Endothelial cell of umbilical vein (primary cell): ENCODE data around the gene RASL10A. TPM values are rescaled to one million over a fixed set of nuclear protein-coding genes. Genes with fewer than 3 reads are reported as not detected.

Source experiments
- BruUV-seq: library from RNA; stranded (reverse); fragments of 400-500 nt; replicated peaks from 2 replicates; lab custom pipeline; 2021; lab: Mats Ljungman, UMichigan
- CTCF ChIA-PET: fragments of 300-600, 350-600 bp; sonication (Branson Sonifier 250); formaldehyde crosslinking; loops from one replicate; lab custom pipeline; 2021; ENCODE audit warnings: antibody characterized with exemption, inconsistent platforms; lab: Charles Lee
- POLR2A ChIA-PET: fragments of 300-600, 350-600 bp; sonication (Branson Sonifier 250); formaldehyde crosslinking; loops from one replicate; lab custom pipeline; 2021; ENCODE audit warnings: antibody characterized with exemption, inconsistent platforms; lab: Charles Lee
- DNase-seq: peaks from one replicate; pipeline ENCODE4 v3.0.0-alpha.2; 2011; ENCODE audit warnings: low read depth, low spot score
- FAIRE-seq: peaks from 2 replicates; lab custom pipeline; 2011; peaks lifted over from hg19 to GRCh38; lab: Jason Lieb, UNC
- H2AFZ ChIP-seq: 2 replicates; pipeline ENCODE4 v1.6.0; 2012; ENCODE audit warnings: low read depth, low read length, control low read depth, inconsistent platforms
- H3K27ac ChIP-seq: 2 replicates; pipeline ENCODE4 v1.5.1; 2011; ENCODE audit warnings: low read depth, mild to moderate bottlenecking, control low read depth, low read length, moderate library complexity; ENCODE audit not compliant: insufficient read depth
- H3K27me3 ChIP-seq, 2 experiments: 2 replicates each; pipeline versions ENCODE4 v1.6.0 to v1.6.1; 2011; ENCODE audit warnings: low read length in 2 of 2, mixed read lengths in 1 of 2; ENCODE audit not compliant: control insufficient read depth in 2 of 2, insufficient read depth in 2 of 2
- H3K36me3 ChIP-seq, 2 experiments: 2 replicates in 1 of 2; 3 replicates in 1 of 2; pipeline ENCODE4 v1.5.1; 2011; ENCODE audit warnings: low read length in 2 of 2, mild to moderate bottlenecking in 1 of 2, moderate library complexity in 1 of 2; ENCODE audit not compliant: control insufficient read depth in 2 of 2, insufficient read depth in 2 of 2; ENCODE audit errors: extremely low read depth in 1 of 2
- H3K4me1 ChIP-seq: 3 replicates; pipeline ENCODE4 v1.5.1; 2011; ENCODE audit warnings: mild to moderate bottlenecking, low read length; ENCODE audit not compliant: control insufficient read depth, insufficient read depth; ENCODE audit errors: extremely low read depth
- H3K4me2 ChIP-seq: 2 replicates; pipeline ENCODE4 v1.6.1; 2011; ENCODE audit warnings: low read length, control low read depth, mixed read lengths; ENCODE audit not compliant: insufficient read depth
- H3K4me3 ChIP-seq, 3 experiments: fragments of 200-600 bp in 1 of 3; sonication (generic), shearing (Covaris generic) in 1 of 3; replicated peaks in 1 of 3; 2 replicates each; pipeline ENCODE4 v1.5.1; 2011 to 2016; ENCODE audit warnings: control low read depth in 3 of 3, low read length in 3 of 3, mild to moderate bottlenecking in 2 of 3, inconsistent platforms in 1 of 3, low read depth in 1 of 3, moderate library complexity in 1 of 3; ENCODE audit not compliant: insufficient read depth in 1 of 3
- H3K79me2 ChIP-seq: 2 replicates; pipeline ENCODE4 v1.6.0; 2012; ENCODE audit warnings: low read length, inconsistent platforms; ENCODE audit not compliant: control insufficient read depth, insufficient read depth
- H3K9ac ChIP-seq: replicated peaks from 2 replicates; pipeline ENCODE3; 2011; ENCODE audit warnings: low read length, control low read depth; ENCODE audit not compliant: insufficient read depth; ENCODE audit errors: extremely low read depth
- H3K9me1 ChIP-seq: replicated peaks from 3 replicates; pipeline ENCODE4 v1.6.0; 2011; ENCODE audit warnings: mild to moderate bottlenecking, low read length; ENCODE audit not compliant: control insufficient read depth, insufficient read depth; ENCODE audit errors: extremely low read depth
- H3K9me3 ChIP-seq: replicated peaks from 2 replicates; pipeline ENCODE4 v1.5.1; 2012; ENCODE audit warnings: low read length, inconsistent platforms; ENCODE audit not compliant: control insufficient read depth, insufficient read depth
- H4K20me1 ChIP-seq: replicated peaks from 2 replicates; pipeline ENCODE3; 2011; ENCODE audit warnings: mild to moderate bottlenecking, low read length; ENCODE audit not compliant: control insufficient read depth, insufficient read depth; ENCODE audit errors: extremely low read depth
- EZH2 ChIP-seq: IDR thresholded peaks from 2 replicates; pipeline ENCODE4 v1.6.1; 2012; ENCODE audit warnings: borderline replicate concordance, low read depth, mild to moderate bottlenecking, moderate library complexity, low read length, inconsistent platforms; ENCODE audit not compliant: severe bottlenecking
- FOS ChIP-seq: IDR thresholded peaks from 2 replicates; pipeline ENCODE4 v1.6.1; 2011; ENCODE audit warnings: mild to moderate bottlenecking, low read length, moderate library complexity, borderline replicate concordance; ENCODE audit not compliant: insufficient read depth
- GATA2 ChIP-seq: IDR thresholded peaks from 2 replicates; pipeline ENCODE4 v1.7.0; 2011; ENCODE audit warnings: low read depth, mild to moderate bottlenecking, moderate library complexity, mixed read lengths, low read length; ENCODE audit not compliant: insufficient read length, insufficient read depth
- JUN ChIP-seq: IDR thresholded peaks from 2 replicates; pipeline ENCODE4 v1.6.1; 2011; ENCODE audit warnings: borderline replicate concordance, low read depth; ENCODE audit not compliant: insufficient read length, insufficient read depth
- MYC ChIP-seq: IDR thresholded peaks from one replicate; pipeline ENCODE4 v1.6.1; 2011; ENCODE audit warnings: mild to moderate bottlenecking, low read depth, low read length
- POLR2A ChIP-seq: IDR thresholded peaks from 2 replicates; pipeline ENCODE4 v1.6.1; 2012; ENCODE audit warnings: low read depth, mild to moderate bottlenecking, control low read depth, low read length
- POLR2AphosphoS5 ChIP-seq: IDR thresholded peaks from 2 replicates; pipeline ENCODE4 v1.6.1; 2012; ENCODE audit warnings: low read depth, mild to moderate bottlenecking, control low read depth, low read length, moderate library complexity; ENCODE audit not compliant: insufficient read depth
- dilution Hi-C: fragments of 300-500 bp; cut with MboI; formaldehyde crosslinking; loops from one replicate; pipeline ENCODE4 v1.15.0; 2019; ENCODE audit warnings: low sequenced_read_pairs; ENCODE audit not compliant: extremely low pct_ligation_motif_present
- intact Hi-C: fragments of 100-400 bp; cut with micrococcal nuclease; formaldehyde crosslinking; loops from one replicate; pipeline ENCODE4 v1.10.0; 2022
- polyA plus RNA-seq, 4 experiments: library from polyadenylated mRNA; depleted of rRNA in 3 of 4; stranded (reverse) in 3 of 4; unstranded in 1 of 4; fragments of >200 nt; gene quantifications; 2 replicates each; pipeline versions ENCODE4 v1.2.1 to v1.2.3, GENCODE V29; 2011 to 2012; ENCODE audit warnings: missing spikeins in 1 of 4
- total RNA-seq: library from RNA; stranded (reverse); gene quantifications from 2 replicates; pipeline ENCODE4 v1.2.3, GENCODE V29; 2021
- TF ChIP-seq, protein P1 (sequence below): IDR thresholded peaks from 2 replicates; pipeline ENCODE4 v1.6.1; 2011; ENCODE audit not compliant: insufficient read depth, insufficient read length
- TF ChIP-seq, protein P2 (sequence below), 2 donors: IDR thresholded peaks; 1 replicate in 1 of 2; 2 replicates in 1 of 2; pipeline ENCODE4 v1.5.1; 2011; ENCODE audit warnings: low read length in 2 of 2, mild to moderate bottlenecking in 2 of 2, moderate library complexity in 2 of 2, control low read depth in 1 of 2, inconsistent platforms in 1 of 2, low read depth in 1 of 2; ENCODE audit not compliant: insufficient read depth in 1 of 2; ENCODE audit errors: extremely low read depth in 1 of 2

Gene RASL10A
- total and polyA plus RNA-seq, 2 donors (not counting 3 experiments of a cell fraction or from before 2014, with no cell fraction given), result 1.1 to 1.9 TPM

DNA sequence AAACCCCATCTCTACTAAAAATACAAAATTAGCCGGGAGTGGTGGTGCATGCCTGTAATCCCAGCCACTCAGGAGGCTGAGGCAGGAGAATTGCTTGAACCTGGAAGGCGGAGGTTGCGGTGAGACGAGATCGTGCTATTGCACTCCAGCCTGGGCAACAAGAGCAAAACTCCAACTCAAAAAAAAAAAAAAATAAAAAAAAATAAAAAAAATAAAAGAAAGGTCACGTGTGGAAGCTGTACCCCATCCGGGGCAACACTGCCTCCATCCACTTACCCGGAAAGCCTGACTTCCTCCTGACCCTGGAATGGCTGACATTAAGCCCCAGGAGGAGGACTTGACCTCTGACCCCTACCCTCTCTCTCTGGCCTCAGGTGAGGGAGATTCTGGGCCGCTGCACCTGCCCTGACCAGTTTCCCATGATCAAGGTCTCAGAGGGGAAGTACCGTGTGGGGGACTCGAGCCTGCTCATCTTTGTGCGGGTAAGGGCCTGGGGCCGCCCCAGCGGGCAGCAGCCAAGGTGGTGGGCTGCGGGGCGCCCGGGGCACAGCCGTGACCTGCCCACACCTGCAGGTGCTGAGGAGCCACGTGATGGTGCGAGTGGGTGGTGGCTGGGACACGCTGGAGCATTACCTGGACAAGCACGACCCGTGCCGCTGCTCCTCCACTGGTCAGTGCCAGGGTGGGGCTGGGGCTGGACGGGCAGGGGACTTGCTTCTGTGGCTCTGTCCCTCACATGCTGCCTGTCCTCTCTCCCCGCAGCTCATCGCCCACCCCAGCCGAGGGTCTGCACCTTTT is 5.2 kb downstream of the RASL10A start:
- DNase-seq (no peak), FAIRE-seq (no peak)
- dilution Hi-C loops, result no loop called here
- peaks cover 0 to 4% of the 10 kb centered on the region in 2 experiments for H3K36me3 ChIP-seq
- H4K20me1 ChIP-seq, result no peaks in the 10 kb centered on the region
- H3K4me2 ChIP-seq, result no peak overlapping the region
- no peak overlapping the region for H2AFZ ChIP-seq
- peaks cover 16 to 20% of the 10 kb centered on the region in 2 experiments for H3K27me3 ChIP-seq
- H3K9ac ChIP-seq, result peak overlapping the region; percentile 36
- TF ChIP-seq, protein P1, sequence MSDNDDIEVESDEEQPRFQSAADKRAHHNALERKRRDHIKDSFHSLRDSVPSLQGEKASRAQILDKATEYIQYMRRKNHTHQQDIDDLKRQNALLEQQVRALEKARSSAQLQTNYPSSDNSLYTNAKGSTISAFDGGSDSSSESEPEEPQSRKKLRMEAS, result no peak
- no peak for TF ChIP-seq MYC
- no peak for TF ChIP-seq JUN
- TF ChIP-seq POLR2A, result no peak
- no peaks in the 10 kb centered on the region for H3K9me1 ChIP-seq
- peaks cover 9% of the 10 kb centered on the region for H3K79me2 ChIP-seq
- intact Hi-C loops, result no loop called here
- peak overlapping the region; percentile 87 for H3K27ac ChIP-seq
- no peak overlapping the region for H3K4me3 ChIP-seq
- BruUV-seq, result no TSS peak
- ChIA-PET POLR2A (interaction anchor here (0.6 kb wide), 1 partner anchor 73 kb away, joined by 7 read pairs; no protein-coding TSS in a partner anchor), CTCF (interaction anchor here (0.7 to 1.9 kb wide), 3 partner anchors 10 to 49 kb away, joined by 3 to 6 read pairs (median 6); no protein-coding TSS in a partner anchor)
- H3K9me3 ChIP-seq, result no peaks in the 10 kb centered on the region
- H3K4me1 ChIP-seq, result peaks cover 40% of the 10 kb centered on the region

GRCh38 chr22:29309332-29310064 is 6.0 kb downstream of the RASL10A start:
- peaks cover 0 to 4% of the 10 kb centered on the region in 2 experiments for H3K36me3 ChIP-seq
- H3K9me3 ChIP-seq, result no peaks in the 10 kb centered on the region
- intact Hi-C loops, result loop anchor here (5.0 kb wide), 1 partner anchor 42 kb away; the partner anchor contains the start of genes EWSR1 and RHBDD3
- peak overlapping the region; percentile 66 for H3K9ac ChIP-seq
- DNase-seq (peak; percentile 64), FAIRE-seq (peak; percentile 52)
- H3K4me3 ChIP-seq, result peak overlapping the region in 2 of 3 experiments; percentile 5 to 13
- no peaks in the 10 kb centered on the region for H4K20me1 ChIP-seq
- peaks cover 11 to 12% of the 10 kb centered on the region in 2 experiments for H3K27me3 ChIP-seq
- peaks cover 40% of the 10 kb centered on the region for H3K4me1 ChIP-seq
- dilution Hi-C loops, result no loop called here
- CTCF ChIA-PET, result no interaction called here
- TF ChIP-seq FOS (no peak), JUN (no peak), EZH2 (no peak), MYC (no peak), POLR2AphosphoS5 (no peak), POLR2A (no peak), GATA2 (no peak)
- TF ChIP-seq, protein P2, sequence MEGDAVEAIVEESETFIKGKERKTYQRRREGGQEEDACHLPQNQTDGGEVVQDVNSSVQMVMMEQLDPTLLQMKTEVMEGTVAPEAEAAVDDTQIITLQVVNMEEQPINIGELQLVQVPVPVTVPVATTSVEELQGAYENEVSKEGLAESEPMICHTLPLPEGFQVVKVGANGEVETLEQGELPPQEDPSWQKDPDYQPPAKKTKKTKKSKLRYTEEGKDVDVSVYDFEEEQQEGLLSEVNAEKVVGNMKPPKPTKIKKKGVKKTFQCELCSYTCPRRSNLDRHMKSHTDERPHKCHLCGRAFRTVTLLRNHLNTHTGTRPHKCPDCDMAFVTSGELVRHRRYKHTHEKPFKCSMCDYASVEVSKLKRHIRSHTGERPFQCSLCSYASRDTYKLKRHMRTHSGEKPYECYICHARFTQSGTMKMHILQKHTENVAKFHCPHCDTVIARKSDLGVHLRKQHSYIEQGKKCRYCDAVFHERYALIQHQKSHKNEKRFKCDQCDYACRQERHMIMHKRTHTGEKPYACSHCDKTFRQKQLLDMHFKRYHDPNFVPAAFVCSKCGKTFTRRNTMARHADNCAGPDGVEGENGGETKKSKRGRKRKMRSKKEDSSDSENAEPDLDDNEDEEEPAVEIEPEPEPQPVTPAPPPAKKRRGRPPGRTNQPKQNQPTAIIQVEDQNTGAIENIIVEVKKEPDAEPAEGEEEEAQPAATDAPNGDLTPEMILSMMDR (IDR thresholded peaks at IDR 0.05; ENCODE audit: extremely low read depth in 1 of 2, insufficient read depth in 1 of 2, low read depth in 1 of 2, low read length in 2 of 2), result no peak
- TF ChIP-seq, protein P1, result no peak
- H2AFZ ChIP-seq, result no peak overlapping the region
- H3K79me2 ChIP-seq, result peaks cover 9% of the 10 kb centered on the region
- H3K27ac ChIP-seq, result peak overlapping the region; percentile 87
- H3K4me2 ChIP-seq, result peak overlapping the region; percentile 64
- BruUV-seq, result no TSS peak
- POLR2A ChIA-PET, result no interaction called here
- H3K9me1 ChIP-seq, result no peaks in the 10 kb centered on the region
